ENCODE results near the gene FOSL1.
A peak's percentile ranks its signal among the peaks of the same experiment; 100 is the strongest.

Gene FOSL1

GRCh38 chr11:65873318-65874156 is 26.7 kb downstream of the FOSL1 start:
- DNase-seq, result peak; percentile 31

- DNase-seq, result no peak
Measured at GRCh38 chr11:65872586-65873317, 27.4 kb downstream of the FOSL1 start, which contains the start of gene EFEMP2. TSS of gene EFEMP2 (minus strand) at chr11:65872800. CDS start at chr11:65872354, 446 bp downstream.

GRCh38 chr11:65871811-65872548 is 28.2 kb downstream of the FOSL1 start:
- DNase-seq, result no peak

GRCh38 chr11:65870706-65871681 is 29.2 kb downstream of the FOSL1 start:
- no peak for DNase-seq

GRCh38 chr11:65870307-65870658 is 29.9 kb downstream of the FOSL1 start:
- no peak for DNase-seq

- DNase-seq, result no peak
Measured at GRCh38 chr11:65869643-65870306, 30.4 kb downstream of the FOSL1 start.

GRCh38 chr11:65868907-65869306 is 31.3 kb downstream of the FOSL1 start:
- no peak for DNase-seq

GRCh38 chr11:65868076-65868667 is 32.0 kb downstream of the FOSL1 start:
- no peak for DNase-seq

GRCh38 chr11:65867284-65868071 is 32.7 kb downstream of the FOSL1 start:
- no peak for DNase-seq

GRCh38 chr11:65866509-65867283 is 33.5 kb downstream of the FOSL1 start:
- DNase-seq, result no peak

GRCh38 chr11:65865550-65866172 is 34.5 kb downstream of the FOSL1 start:
- no peak for DNase-seq

GRCh38 chr11:65864706-65865471 is 35.3 kb downstream of the FOSL1 start:
- DNase-seq, result no peak

GRCh38 chr11:65863889-65864705 is 36.1 kb downstream of the FOSL1 start:
- DNase-seq, result no peak

- no peak for DNase-seq
Measured at GRCh38 chr11:65862941-65863888, 37.0 kb downstream of the FOSL1 start.

GRCh38 chr11:65862191-65862735 is 37.9 kb downstream of the FOSL1 start:
- DNase-seq, result no peak

All from NCI-H2081 treated with DMSO at 0.1 percent for 48 hours (cell line).